Hematopoietic multipotent progenitor cell treated with erythropoietin and hydrocortisone succinate and interleukin-3 and kit ligand, for 15 days (in vitro differentiated cells): Measurements from ENCODE around the gene ZNF217.
A peak's percentile ranks its signal among the peaks of the same experiment; 100 is the strongest.
"Not testable (repeated sequence)": the region's sequence is repeated elsewhere in the genome, so short reads cannot be mapped to it uniquely, and the experiment has no call there.

Experiments used
- DNase-seq: peaks from one replicate; pipeline ENCODE4 v3.0.0-alpha.2; 2015; ENCODE audit warnings: low spot score

The ZNF217 gene

GRCh38 chr20:53598140-53599043 is 4.8 kb upstream of the ZNF217 start:
- DNase-seq = no peak

GRCh38 chr20:53597521-53598120 is 4.0 kb upstream of the ZNF217 start:
- no peak for DNase-seq

GRCh38 chr20:53597030-53597482 is 3.4 kb upstream of the ZNF217 start:
- no peak for DNase-seq

- DNase-seq = not testable (repeated sequence)
Measured at GRCh38 chr20:53596189-53597001, 2.8 kb upstream of the ZNF217 start.

GRCh38 chr20:53595742-53596141 is 2.1 kb upstream of the ZNF217 start:
- not testable (repeated sequence) for DNase-seq

GRCh38 chr20:53595018-53595378 is 1.4 kb upstream of the ZNF217 start:
- DNase-seq = peak; percentile 14

- DNase-seq = peak; percentile 91
Measured at GRCh38 chr20:53594068-53595017, 704 bp upstream of the ZNF217 start.

- no peak for DNase-seq
Measured at GRCh38 chr20:53592992-53593465, 610 bp downstream of the ZNF217 start.

GRCh38 chr20:53592454-53592991 is 1.1 kb downstream of the ZNF217 start:
- DNase-seq = peak; percentile 53

GRCh38 chr20:53591941-53592441 is 1.6 kb downstream of the ZNF217 start:
- peak; percentile 35 for DNase-seq

- DNase-seq = peak; percentile 51
Measured at GRCh38 chr20:53591206-53591741, 2.4 kb downstream of the ZNF217 start.

GRCh38 chr20:53590608-53591007 is 3.0 kb downstream of the ZNF217 start:
- peak; percentile 62 for DNase-seq

GRCh38 chr20:53590122-53590521 is 3.5 kb downstream of the ZNF217 start:
- not testable (repeated sequence) for DNase-seq

GRCh38 chr20:53589321-53590065 is 4.1 kb downstream of the ZNF217 start:
- DNase-seq = peak; percentile 20

- not testable (repeated sequence) for DNase-seq
Measured at GRCh38 chr20:53587157-53587703, 6.4 kb downstream of the ZNF217 start.

- DNase-seq = no peak
Measured at GRCh38 chr20:53586640-53587039, 7.0 kb downstream of the ZNF217 start.

GRCh38 chr20:53585910-53586309 is 7.7 kb downstream of the ZNF217 start:
- DNase-seq = not testable (repeated sequence)

- not testable (repeated sequence) for DNase-seq
Measured at GRCh38 chr20:53585004-53585569, 8.6 kb downstream of the ZNF217 start.

- not testable (repeated sequence) for DNase-seq
Measured at GRCh38 chr20:53584550-53584913, 9.1 kb downstream of the ZNF217 start.
